ENCODE measurements around the gene EXOSC10. TPM values are rescaled to one million over a fixed set of nuclear protein-coding genes. Genes with fewer than 3 reads are reported as not detected.

The EXOSC10 gene
- polyA plus RNA-seq, 1 donor (not counting 4 experiments of a cell fraction or from before 2014, with no cell fraction given) = 61.2 TPM

GRCh38 chr1:11131816-11132215 lies 32.1 kb upstream of the EXOSC10 start:
- peaks cover 33 to 36% of the 10 kb centered on the region in 2 experiments for H3K36me3 ChIP-seq (ENCODE audit: control insufficient read depth in 2 of 2, extremely low read depth in 1 of 2, insufficient read depth in 2 of 2, low read length in 2 of 2)
- no peak overlapping the region for H3K27ac ChIP-seq (ENCODE audit: control insufficient read depth, insufficient read depth, low read length)
- H3K9me1 ChIP-seq (ENCODE audit: control insufficient read depth, extremely low read depth, insufficient read depth, low read length) = peaks cover 3% of the 10 kb centered on the region
- no peak overlapping the region for H2AFZ ChIP-seq (ENCODE audit: control insufficient read depth, low read length)
- H3K79me2 ChIP-seq (ENCODE audit: control insufficient read depth, insufficient read depth, low read length) = no peaks in the 10 kb centered on the region
- no peak overlapping the region for H3K4me3 ChIP-seq (ENCODE audit: control insufficient read depth in 2 of 3, extremely low read depth in 1 of 3, insufficient read depth in 2 of 3, low read depth in 1 of 3, low read length in 3 of 3)
- H3K4me2 ChIP-seq (ENCODE audit: control insufficient read depth, extremely low read depth, insufficient read depth, low read depth, low read length) = no peak overlapping the region
- DNase-seq (ENCODE audit: low read depth, low spot score) (no peak), FAIRE-seq (no peak)
- no peaks in the 10 kb centered on the region for H3K9me3 ChIP-seq (ENCODE audit: control insufficient read depth, low read depth, low read length)
- TF ChIP-seq CTCF (optimal IDR thresholded peaks at IDR 0.05 in 1 of 3, IDR thresholded peaks at IDR 0.05 in 1 of 3, conservative IDR thresholded peaks at IDR 0.05 in 1 of 3; ENCODE audit: extremely low read depth in 1 of 3, insufficient read depth in 2 of 3, low read length in 3 of 3) (no peak), EZH2 (IDR thresholded peaks at IDR 0.05; ENCODE audit: low read length) (no peak)
- no peaks in the 10 kb centered on the region for H4K20me1 ChIP-seq (ENCODE audit: control insufficient read depth, extremely low read depth, insufficient read depth, low read length)
- peaks cover 13% of the 10 kb centered on the region for H3K4me1 ChIP-seq (ENCODE audit: control insufficient read depth, extremely low read depth, insufficient read depth, low read length)
- H3K27me3 ChIP-seq (ENCODE audit: control insufficient read depth, extremely low read depth, insufficient read depth, low read length) = no peaks in the 10 kb centered on the region
- dilution Hi-C loops (cut with MboI; ENCODE audit: extremely low pct_ligation_motif_present, low sequenced_read_pairs) = no loop called here
- H3K9ac ChIP-seq (ENCODE audit: control insufficient read depth, extremely low read depth, insufficient read depth, low read length) = no peak overlapping the region

DNA sequence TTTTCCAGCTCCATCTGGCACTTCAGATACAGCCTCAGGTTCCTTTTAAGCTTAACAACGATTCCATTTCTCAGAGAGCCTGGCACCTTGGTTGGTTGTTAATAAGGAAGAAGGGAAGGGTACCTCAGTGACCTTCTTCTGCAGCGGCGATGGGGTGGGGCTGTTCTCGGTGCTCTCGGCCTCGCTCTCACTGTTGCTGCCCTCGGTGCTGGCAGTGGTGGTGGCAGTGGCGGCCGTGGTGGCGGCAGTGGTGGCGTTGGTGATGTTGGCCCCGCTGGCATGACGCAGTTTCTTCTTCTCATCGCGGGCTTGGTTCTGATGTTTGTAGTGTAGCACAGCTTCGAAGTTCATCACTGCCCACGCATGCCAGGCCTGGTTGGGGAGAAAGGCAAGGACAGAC lies 30.7 kb upstream of the EXOSC10 start:
- DNase-seq (ENCODE audit: low read depth, low spot score) = no peak
- FAIRE-seq = no peak
- no peaks in the 10 kb centered on the region for H3K79me2 ChIP-seq (ENCODE audit: control insufficient read depth, insufficient read depth, low read length)
- peaks cover 3% of the 10 kb centered on the region for H3K9me1 ChIP-seq (ENCODE audit: control insufficient read depth, extremely low read depth, insufficient read depth, low read length)
- no peak overlapping the region for H3K4me2 ChIP-seq (ENCODE audit: control insufficient read depth, extremely low read depth, insufficient read depth, low read depth, low read length)
- no peak overlapping the region for H3K27ac ChIP-seq (ENCODE audit: control insufficient read depth, insufficient read depth, low read length)
- peaks cover 40 to 42% of the 10 kb centered on the region in 2 experiments for H3K36me3 ChIP-seq (ENCODE audit: control insufficient read depth in 2 of 2, extremely low read depth in 1 of 2, insufficient read depth in 2 of 2, low read length in 2 of 2)
- H3K4me3 ChIP-seq (ENCODE audit: control insufficient read depth in 2 of 3, extremely low read depth in 1 of 3, insufficient read depth in 2 of 3, low read depth in 1 of 3, low read length in 3 of 3) = no peak overlapping the region
- H3K4me1 ChIP-seq (ENCODE audit: control insufficient read depth, extremely low read depth, insufficient read depth, low read length) = peaks cover 13% of the 10 kb centered on the region
- no peak overlapping the region for H3K9ac ChIP-seq (ENCODE audit: control insufficient read depth, extremely low read depth, insufficient read depth, low read length)
- no peaks in the 10 kb centered on the region for H3K27me3 ChIP-seq (ENCODE audit: control insufficient read depth, extremely low read depth, insufficient read depth, low read length)
- dilution Hi-C loops (cut with MboI; ENCODE audit: extremely low pct_ligation_motif_present, low sequenced_read_pairs) = no loop called here
- no peak overlapping the region for H2AFZ ChIP-seq (ENCODE audit: control insufficient read depth, low read length)
- no peaks in the 10 kb centered on the region for H4K20me1 ChIP-seq (ENCODE audit: control insufficient read depth, extremely low read depth, insufficient read depth, low read length)
- H3K9me3 ChIP-seq (ENCODE audit: control insufficient read depth, low read depth, low read length) = no peaks in the 10 kb centered on the region
- no peak for TF ChIP-seq CTCF (optimal IDR thresholded peaks at IDR 0.05 in 1 of 3, IDR thresholded peaks at IDR 0.05 in 1 of 3, conservative IDR thresholded peaks at IDR 0.05 in 1 of 3; ENCODE audit: extremely low read depth in 1 of 3, insufficient read depth in 2 of 3, low read length in 3 of 3)
- TF ChIP-seq EZH2 (IDR thresholded peaks at IDR 0.05; ENCODE audit: low read length) = no peak

Measured in keratinocyte (primary cell).